GM18951 (cell line): ENCODE data around the gene COQ3.
"Not testable (repeated sequence)": the region's sequence is repeated elsewhere in the genome, so short reads cannot be mapped to it uniquely, and the experiment has no call there.

Experiments used
- POLR2A ChIP-seq: IDR thresholded peaks from 4 replicates; pipeline ENCODE4 v1.6.1; 2011; ENCODE audit warnings: mild to moderate bottlenecking; ENCODE audit not compliant: insufficient read length, insufficient read depth; ENCODE audit errors: extremely low read depth
- in situ Hi-C: fragments of 300-500 bp; cut with MboI; formaldehyde crosslinking; loops from one replicate; pipeline ENCODE4 v1.12.0; 2022; ENCODE audit warnings: low sequenced_read_pairs, mixed read lengths, inconsistent platforms; ENCODE audit not compliant: unreplicated experiment

COQ3 gene

DNA sequence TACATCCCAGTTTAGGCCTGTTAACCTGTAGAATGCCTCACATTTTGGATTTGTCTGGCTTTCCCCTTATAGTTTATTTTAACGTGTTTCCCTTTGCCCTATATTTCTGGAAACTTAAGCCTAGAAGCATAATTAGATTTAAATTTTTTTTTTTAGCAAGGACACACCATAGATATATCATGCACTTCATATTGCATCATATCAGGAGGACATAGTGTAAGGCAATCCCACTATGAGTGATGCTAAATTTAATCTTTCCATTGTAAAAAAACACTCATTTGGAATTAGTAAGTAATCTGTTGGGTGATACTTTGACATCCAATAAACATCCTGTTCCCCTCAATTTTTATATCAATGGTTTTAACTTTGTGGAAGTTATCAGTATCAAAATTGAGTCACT lies 34.2 kb downstream of the COQ3 start:
- in situ Hi-C loops: no loop called here
- TF ChIP-seq POLR2A: no peak

DNA sequence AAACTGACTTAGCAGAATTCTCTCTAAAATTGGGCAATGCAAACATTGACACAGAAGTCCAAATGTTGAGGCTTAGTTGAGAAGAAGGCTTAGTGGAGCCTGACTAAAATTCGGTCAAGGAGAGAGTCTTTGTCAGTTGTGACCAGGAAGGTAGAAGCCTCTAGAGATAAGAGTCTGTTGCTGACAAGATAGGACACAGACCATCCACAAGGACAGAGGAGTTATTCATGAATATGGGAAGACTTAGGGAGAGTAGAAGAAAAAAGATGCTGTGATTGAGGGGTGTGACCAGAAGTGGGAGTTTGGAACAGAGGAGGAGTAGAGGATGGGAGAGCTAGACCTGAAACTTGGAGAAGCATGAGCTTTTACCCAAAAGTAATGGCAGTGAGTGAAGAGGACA lies 37.4 kb downstream of the COQ3 start:
- TF ChIP-seq POLR2A: no peak
- in situ Hi-C loops: no loop called here

DNA sequence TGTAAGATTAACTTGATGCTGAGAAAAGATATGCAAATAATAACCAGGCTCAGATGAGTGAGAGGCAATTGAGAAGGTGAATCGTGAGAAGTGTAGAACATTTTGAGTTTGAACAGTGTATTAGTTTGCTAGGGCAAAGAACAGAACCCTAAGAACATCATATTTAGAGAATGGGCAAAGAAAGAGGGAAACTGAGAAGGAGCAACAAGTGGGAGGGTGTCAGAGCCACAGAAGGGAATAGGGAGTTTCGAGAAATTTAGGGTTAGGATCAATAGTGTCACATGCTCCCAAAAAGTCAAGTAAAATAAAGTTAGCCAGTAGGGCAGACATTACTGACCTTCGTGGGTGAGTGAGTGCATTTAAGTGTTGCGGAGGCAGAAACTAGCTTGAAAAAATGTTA lies 39.0 kb downstream of the COQ3 start:
- TF ChIP-seq POLR2A: no peak
- in situ Hi-C loops: no loop called here

DNA sequence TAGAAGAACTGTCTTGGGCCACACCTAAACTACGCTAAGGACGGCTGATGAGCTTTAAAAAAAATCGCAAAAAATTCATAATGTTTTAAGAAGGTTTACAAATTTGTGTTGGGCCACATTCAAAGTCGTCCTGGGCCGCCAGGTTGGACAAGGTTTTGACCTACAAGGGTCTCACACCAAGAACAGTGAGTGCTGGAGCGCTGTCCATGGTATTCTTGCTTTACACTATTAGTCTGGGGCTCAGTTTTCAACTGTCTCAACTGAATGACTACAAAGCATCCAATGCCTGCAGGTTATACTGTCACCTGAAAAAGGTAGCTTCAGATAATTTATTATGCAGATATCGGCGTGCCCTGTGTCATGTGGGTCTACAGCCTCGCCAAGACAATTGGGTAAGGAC lies 40.9 kb downstream of the COQ3 start:
- in situ Hi-C loops: no loop called here
- TF ChIP-seq POLR2A: no peak

DNA sequence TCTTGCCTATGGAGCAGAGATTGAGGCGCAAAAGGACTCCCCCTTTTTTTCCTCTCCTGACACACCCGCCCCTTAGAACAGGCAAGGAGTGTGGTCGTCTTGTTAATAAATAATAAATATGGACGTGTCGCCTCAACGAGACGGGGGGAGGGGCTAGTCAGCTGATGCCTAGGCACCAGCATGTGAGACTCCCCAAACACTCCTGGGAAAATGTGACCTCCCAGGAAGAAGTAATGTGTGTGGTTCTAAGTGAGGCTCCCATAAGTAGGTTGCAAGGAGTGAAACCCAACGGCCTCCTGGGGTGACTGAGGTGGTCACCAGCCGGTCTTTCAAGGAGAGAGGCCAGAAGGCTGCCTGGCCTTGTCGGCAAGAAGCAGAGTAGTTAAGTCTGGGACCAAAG lies 43.4 kb downstream of the COQ3 start:
- TF ChIP-seq POLR2A: no peak
- in situ Hi-C loops: no loop called here

DNA sequence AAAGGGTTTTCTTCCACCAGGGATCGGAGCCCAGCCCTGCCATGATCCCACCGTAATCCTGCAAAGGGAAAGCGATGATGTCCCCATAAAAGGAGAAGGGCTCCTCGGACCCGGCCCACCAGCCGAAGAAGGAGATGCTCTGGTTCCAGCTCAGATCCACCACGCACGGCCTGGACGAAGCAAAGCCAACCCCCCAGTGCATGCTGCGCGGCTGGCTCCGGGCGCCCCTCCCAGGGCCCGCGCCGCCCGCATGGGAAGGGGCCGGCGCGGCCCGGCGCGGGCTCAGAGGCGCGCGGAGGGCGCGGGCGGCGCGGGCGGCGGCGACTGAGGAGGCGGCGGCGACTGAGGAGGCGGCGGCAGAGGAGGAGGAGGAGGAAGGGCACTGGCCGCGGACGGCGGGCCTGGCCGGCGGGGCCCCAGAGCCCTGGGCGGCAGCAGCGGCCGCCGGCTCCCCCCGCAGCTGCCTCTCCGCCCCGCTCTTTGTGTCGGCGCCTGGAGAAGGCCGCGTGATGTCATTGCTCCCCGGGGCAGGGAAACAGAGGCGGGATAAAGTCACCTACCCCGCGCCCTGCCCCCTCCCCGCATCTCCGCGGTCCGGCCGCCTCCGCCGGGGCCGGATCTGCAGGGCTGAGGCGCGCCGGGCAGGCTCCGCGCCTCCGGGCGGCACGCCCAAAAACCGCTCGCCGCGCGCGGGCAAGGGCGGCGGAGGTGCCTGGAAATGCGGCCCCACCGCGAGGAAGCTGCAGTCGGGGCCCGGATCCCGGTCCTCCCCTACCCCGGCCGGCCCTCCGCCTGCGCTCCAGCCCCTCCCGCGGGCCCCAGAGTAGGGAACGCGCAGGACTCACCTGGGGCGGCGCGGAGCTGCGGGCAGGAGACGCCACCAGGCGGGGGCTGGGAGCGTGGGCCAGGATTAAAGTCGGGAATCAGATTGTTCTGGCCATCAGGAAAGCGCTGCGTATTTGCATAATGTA lies 44.5 kb downstream of the COQ3 start, which contains the start of gene FAXC:
Gene FAXC, minus strand, starts transcription at position 504 of the 971 bp plus-strand sequence. Its CDS starts 302 bp downstream, at position 202.
- TF ChIP-seq POLR2A: no peak
- in situ Hi-C loops: no loop called here

DNA sequence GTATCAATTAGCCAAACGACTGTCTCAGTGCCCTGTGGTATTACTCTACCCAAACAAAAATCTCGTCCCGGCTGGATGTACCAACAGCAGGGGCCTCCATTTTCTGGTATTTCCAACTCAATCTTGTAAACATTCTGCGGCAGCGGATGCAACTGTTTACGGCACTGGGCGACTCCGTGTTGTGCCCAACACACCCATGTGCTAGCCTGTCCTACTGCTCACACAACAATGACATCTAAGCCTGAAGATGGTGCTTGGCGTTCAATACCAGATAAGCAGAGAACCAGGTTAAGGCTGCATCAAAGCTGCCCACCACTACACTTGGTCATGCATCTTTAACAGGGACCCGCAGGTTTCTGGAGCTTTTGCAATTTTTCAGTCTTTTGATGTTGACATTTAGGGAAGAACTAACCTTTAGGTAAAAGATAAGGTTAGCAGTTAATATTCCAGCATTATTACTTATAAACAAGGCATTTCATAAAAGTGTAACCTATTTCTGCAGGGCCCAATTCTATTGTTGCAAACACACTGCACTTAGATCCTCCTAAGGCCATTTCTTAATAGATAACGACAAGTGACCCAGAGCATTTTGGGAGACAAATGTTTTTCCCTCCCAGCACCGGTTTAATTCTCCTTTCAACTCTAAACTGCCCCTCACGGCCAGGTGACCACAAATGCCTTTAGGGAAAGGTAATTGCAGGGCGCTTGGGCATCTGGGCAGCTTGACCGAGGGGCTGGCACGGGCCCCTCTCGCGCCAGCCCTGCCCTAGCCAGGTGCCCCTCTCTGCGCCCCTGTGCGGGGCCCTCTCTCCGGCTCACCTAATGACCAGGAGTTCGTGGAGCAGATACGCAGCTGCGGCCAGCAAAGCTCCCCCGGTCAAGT lies 45.5 kb downstream of the COQ3 start:
- no peak for TF ChIP-seq POLR2A
- in situ Hi-C loops: no loop called here

DNA sequence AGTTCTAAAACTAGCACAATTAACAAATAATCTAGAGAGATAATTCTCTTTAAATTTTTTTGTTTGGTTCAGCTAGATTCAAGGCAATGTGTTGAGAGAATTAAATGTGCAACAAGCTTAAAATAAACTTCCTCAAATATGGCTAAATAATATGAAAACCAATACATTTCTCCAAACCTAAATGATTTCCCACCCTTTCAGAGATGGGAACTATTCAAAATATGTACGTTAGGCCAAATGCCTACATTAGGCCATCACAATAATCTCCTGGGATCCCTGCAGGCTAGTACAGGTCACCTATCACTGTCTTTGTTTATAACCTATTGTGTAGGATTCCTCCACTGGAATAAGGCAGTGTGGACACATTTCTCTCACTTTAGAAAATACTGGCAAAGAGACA lies 46.2 kb downstream of the COQ3 start:
- in situ Hi-C loops: no loop called here

DNA sequence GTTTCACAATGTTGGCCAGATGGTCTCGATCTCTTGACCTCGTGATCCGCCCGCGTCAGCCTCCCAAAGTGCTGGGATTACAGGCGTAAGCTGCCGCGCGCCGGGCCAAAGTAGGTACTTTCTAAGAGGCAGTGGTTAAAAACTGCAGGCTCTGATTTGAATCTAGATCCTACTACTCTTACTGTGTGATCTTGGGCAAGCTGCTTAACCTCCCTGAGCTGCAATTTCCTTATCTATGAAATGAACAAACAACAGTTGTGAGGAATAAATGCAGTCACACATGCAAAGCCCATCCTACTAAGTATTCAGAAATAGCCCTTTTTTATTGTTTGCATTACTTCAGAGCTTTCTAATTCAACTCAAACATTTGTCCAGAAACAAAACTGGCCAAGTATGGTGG lies 47.4 kb downstream of the COQ3 start:
- TF ChIP-seq POLR2A: no peak
- in situ Hi-C loops: no loop called here

More for the DNA sequence above, 46.2 kb downstream of the COQ3 start:
- no peak for TF ChIP-seq POLR2A

DNA sequence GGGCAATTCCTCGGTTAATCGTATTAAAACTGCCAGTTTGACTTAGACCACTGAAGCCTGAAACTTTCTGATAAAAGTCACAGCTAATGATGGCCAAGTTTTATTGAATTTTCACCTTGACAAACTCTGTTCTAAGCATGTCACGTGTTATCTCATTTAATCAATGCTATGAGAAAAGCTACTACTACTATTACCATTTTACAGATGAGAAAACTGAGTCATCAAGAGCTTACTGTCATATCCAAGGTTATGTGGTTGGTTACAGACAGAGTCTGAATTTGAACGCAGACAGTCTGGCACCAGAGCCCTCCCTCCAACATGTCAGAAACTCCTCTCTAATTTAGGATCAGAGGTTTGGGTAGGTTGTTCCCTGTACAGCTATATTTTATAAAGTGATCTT lies 48.8 kb downstream of the COQ3 start:
- TF ChIP-seq POLR2A: no peak

DNA sequence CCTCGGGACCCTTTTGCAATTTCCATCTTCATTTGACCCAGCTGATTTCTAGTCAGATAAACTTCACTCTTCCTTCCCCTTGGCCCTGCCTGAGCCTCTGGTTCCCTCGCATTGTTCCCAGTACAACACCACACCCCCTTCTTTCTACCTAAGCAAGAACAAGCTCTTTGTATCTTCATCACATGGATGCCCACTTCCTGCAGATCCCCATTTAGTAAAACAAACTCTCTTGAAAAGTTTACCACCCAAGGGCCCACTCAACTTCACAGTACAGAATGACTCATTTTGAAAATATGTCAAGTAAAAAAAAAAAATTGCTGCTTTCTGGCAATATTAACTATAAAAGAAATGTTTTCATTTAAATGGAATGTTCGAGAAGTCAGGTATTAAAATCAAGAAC lies 49.7 kb downstream of the COQ3 start:
- in situ Hi-C loops: no loop called here
- TF ChIP-seq POLR2A: no peak

More for the DNA sequence above, 48.8 kb downstream of the COQ3 start:
- in situ Hi-C loops: no loop called here

DNA sequence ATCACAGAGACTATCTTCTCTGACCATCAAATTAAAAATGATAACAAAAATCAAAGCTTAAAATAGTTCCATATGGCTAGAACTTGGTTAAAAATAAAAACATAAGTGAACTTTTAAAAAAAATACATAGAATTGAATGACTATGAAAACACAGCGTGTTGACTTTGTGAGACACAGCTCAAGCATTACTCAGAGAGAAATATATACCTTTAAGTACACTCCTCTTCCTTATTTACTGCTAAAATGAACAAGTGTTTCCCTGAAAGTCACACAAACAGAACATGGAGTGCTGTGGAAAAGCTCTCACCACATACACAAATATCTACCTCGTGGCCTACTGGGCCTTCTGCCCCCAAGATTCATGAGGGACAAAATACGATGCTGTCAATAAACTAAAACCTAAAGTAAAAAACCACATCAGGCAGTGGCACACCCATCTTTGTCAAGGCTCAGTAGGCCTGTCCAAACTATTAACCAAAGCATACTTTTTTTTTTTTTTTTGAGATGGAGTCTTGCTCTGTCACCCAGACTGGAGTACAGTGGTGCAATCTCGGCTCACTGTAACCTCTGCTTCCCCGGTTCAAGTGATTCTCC lies 52.0 kb downstream of the COQ3 start:
- TF ChIP-seq POLR2A: no peak
- in situ Hi-C loops: no loop called here

DNA sequence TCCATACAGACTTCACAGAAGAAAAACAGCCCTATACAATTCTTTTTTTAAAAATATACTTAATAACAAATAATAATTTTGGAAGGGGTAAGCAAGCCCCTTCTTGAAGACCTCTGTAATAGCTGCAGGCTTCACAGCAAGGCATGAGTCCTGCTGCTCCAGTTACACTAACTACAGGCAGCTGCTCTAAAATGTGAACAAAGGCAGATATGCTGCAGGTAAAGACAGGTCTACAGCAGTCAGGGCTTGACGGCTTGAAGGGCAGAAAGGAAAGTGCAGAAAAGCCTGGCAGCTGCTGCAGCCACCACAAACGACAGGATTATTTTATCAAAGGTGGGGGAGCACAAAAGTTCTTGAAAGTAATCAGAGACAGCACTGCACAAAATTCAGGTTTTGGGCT lies 55.8 kb downstream of the COQ3 start:
- in situ Hi-C loops: no loop called here
- no peak for TF ChIP-seq POLR2A

DNA sequence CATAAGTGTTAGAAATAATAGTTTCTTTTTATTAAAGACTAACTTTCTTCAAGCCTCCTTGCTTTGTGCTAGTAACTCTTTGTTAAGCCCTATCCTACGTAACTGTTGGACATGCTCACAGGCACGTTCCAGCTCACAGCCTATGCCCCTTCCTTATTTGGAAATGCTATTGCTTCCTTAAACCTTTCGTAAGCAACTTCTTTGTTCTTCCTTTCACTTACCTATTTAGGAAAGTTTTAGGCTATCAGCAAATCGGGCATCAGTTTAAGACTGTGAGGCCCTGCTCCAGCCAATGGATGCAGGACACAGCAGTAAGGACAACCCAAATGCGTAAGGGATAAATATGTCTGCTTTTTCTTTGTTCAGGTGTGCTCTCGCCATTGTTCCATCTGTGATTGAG lies 58.7 kb downstream of the COQ3 start:
- in situ Hi-C loops: not testable (repeated sequence)
